GM13977 (cell line): Measurements from ENCODE around the gene ETS1.

ENCODE experiments used
- DNase-seq: peaks from one replicate; pipeline ENCODE4 v3.0.0; 2012; ENCODE audit warnings: low spot score
- CTCF ChIP-seq: IDR thresholded peaks from 2 replicates; pipeline ENCODE4 v1.5.1; 2012; ENCODE audit warnings: mild to moderate bottlenecking, control low read depth; ENCODE audit not compliant: insufficient read depth; ENCODE audit errors: extremely low read depth, missing control alignments
- in situ Hi-C: fragments of 300-500 bp; cut with MboI; formaldehyde crosslinking; loops from one replicate; pipeline ENCODE4 v1.12.0; 2022; ENCODE audit warnings: low sequenced_read_pairs, low pct_unique_long_range_greater_than_20kb, mixed read lengths, inconsistent platforms; ENCODE audit not compliant: unreplicated experiment

The ETS1 gene

GRCh38 chr11:128470081-128470480 is 117.3 kb downstream of the ETS1 start:
- no peak for TF ChIP-seq CTCF
- in situ Hi-C loops: loop anchor here (25.0 kb wide), 1 partner anchor 183 kb away; no protein-coding TSS in a partner anchor
- peak; percentile 42 for DNase-seq

GRCh38 chr11:128469220-128469619 is 118.1 kb downstream of the ETS1 start:
- peak; percentile 61 for DNase-seq
- in situ Hi-C loops: loop anchor here (25.0 kb wide), 1 partner anchor 182 kb away; no protein-coding TSS in a partner anchor
- TF ChIP-seq CTCF: no peak

- in situ Hi-C loops: loop anchor here (25.0 kb wide), 1 partner anchor 181 kb away; no protein-coding TSS in a partner anchor
- DNase-seq: no peak
- no peak for TF ChIP-seq CTCF
Measured at GRCh38 chr11:128468111-128468510, 119.2 kb downstream of the ETS1 start.

GRCh38 chr11:128467610-128468041 is 119.7 kb downstream of the ETS1 start:
- no peak for DNase-seq
- in situ Hi-C loops: loop anchor here (25.0 kb wide), 1 partner anchor 180 kb away; no protein-coding TSS in a partner anchor
- no peak for TF ChIP-seq CTCF

GRCh38 chr11:128467041-128467440 is 120.3 kb downstream of the ETS1 start:
- in situ Hi-C loops: loop anchor here (25.0 kb wide), 1 partner anchor 180 kb away; no protein-coding TSS in a partner anchor
- no peak for DNase-seq
- TF ChIP-seq CTCF: no peak

GRCh38 chr11:128465946-128466705 is 121.2 kb downstream of the ETS1 start:
- TF ChIP-seq CTCF: no peak
- DNase-seq: no peak
- in situ Hi-C loops: loop anchor here (25.0 kb wide), 1 partner anchor 179 kb away; no protein-coding TSS in a partner anchor
